OCI-M1 (cell line): ENCODE data around the gene FOXC1.

Experiments
- DNase-seq: peaks from one replicate; lab custom pipeline; 2025; lab: John Stamatoyannopoulos, UW

Gene FOXC1

GRCh38 chr6:1609648-1610496 is at the start of gene FOXC1:
FOXC1 (plus strand) TSS chr6:1609915; CDS start chr6:1610446, 531 bp downstream.
- peak; percentile 59 for DNase-seq

GRCh38 chr6:1560281-1561058 is 49.2 kb upstream of the FOXC1 start:
- no peak for DNase-seq

GRCh38 chr6:1561355-1561754 is 48.4 kb upstream of the FOXC1 start:
- DNase-seq, result no peak

- no peak for DNase-seq
Observed at GRCh38 chr6:1562171-1562955, 47.4 kb upstream of the FOXC1 start.

GRCh38 chr6:1569377-1569776 is 40.3 kb upstream of the FOXC1 start:
- DNase-seq, result no peak

GRCh38 chr6:1570848-1571247 is 38.9 kb upstream of the FOXC1 start:
- no peak for DNase-seq

- DNase-seq, result no peak
Observed at GRCh38 chr6:1572892-1573291, 36.8 kb upstream of the FOXC1 start.

- no peak for DNase-seq
Observed at GRCh38 chr6:1574083-1574761, 35.5 kb upstream of the FOXC1 start.

GRCh38 chr6:1574890-1575209 is 34.9 kb upstream of the FOXC1 start:
- no peak for DNase-seq

- DNase-seq, result no peak
Observed at GRCh38 chr6:1575210-1576041, 34.3 kb upstream of the FOXC1 start.

- DNase-seq, result no peak
Observed at GRCh38 chr6:1576166-1576565, 33.5 kb upstream of the FOXC1 start.

GRCh38 chr6:1576711-1577110 is 33.0 kb upstream of the FOXC1 start:
- no peak for DNase-seq

- DNase-seq, result no peak
Observed at GRCh38 chr6:1577146-1577680, 32.5 kb upstream of the FOXC1 start.

- DNase-seq, result no peak
Observed at GRCh38 chr6:1577896-1578745, 31.6 kb upstream of the FOXC1 start.

- no peak for DNase-seq
Observed at GRCh38 chr6:1579096-1579495, 30.6 kb upstream of the FOXC1 start.

- no peak for DNase-seq
Observed at GRCh38 chr6:1580109-1580508, 29.6 kb upstream of the FOXC1 start.

- DNase-seq, result no peak
Observed at GRCh38 chr6:1580585-1580984, 29.1 kb upstream of the FOXC1 start.

GRCh38 chr6:1581120-1581991 is 28.4 kb upstream of the FOXC1 start:
- DNase-seq, result no peak

- no peak for DNase-seq
Observed at GRCh38 chr6:1584146-1584545, 25.6 kb upstream of the FOXC1 start.
